ENCODE results near the gene NUP153. TPM values are rescaled to one million over a fixed set of nuclear protein-coding genes. Genes with fewer than 3 reads are reported as not detected.
"Not testable (repeated sequence)": the region's sequence is repeated elsewhere in the genome, so short reads cannot be mapped to it uniquely, and the experiment has no call there.

NUP153 gene
- total and polyA plus RNA-seq, 4 donors: 6.2 to 50.2 (median 21.9) TPM

GRCh38 chr6:17714177-17714576, 7.5 kb upstream of the NUP153 start:
- no peak overlapping the region for H3K4me3 ChIP-seq
- no peak overlapping the region for H3K9ac ChIP-seq (ENCODE audit: insufficient read depth in 1 of 2, low read length in 2 of 2)
- H3K36me3 ChIP-seq (ENCODE audit: control insufficient read depth in 4 of 4, insufficient read depth in 4 of 4, low read length in 4 of 4): no peaks in the 10 kb centered on the region
- no peaks in the 10 kb centered on the region for H3K9me3 ChIP-seq (ENCODE audit: control insufficient read depth in 4 of 4, insufficient read depth in 3 of 4, low read length in 3 of 4)
- H3K4me1 ChIP-seq (ENCODE audit: control insufficient read depth in 5 of 5, insufficient read depth in 5 of 5, low read length in 5 of 5): no peaks in the 10 kb centered on the region
- H3K27me3 ChIP-seq (ENCODE audit: control insufficient read depth in 3 of 3, insufficient read depth in 3 of 3, low read length in 2 of 3): no peaks in the 10 kb centered on the region
- no peak for ATAC-seq (ENCODE audit: insufficient read depth, low FRiP score)
- H3K27ac ChIP-seq (ENCODE audit: low read depth in 1 of 2, low read length in 1 of 2): no peak overlapping the region
- no peak for DNase-seq
- TF ChIP-seq CTCF (IDR thresholded peaks at IDR 0.05; ENCODE audit: control extremely low read depth, extremely low read depth): no peak

- Histone ChIP-seq H3K27ac (ENCODE audit: low read depth in 1 of 2, low read length in 1 of 2) (no peak overlapping the region), H3K36me3 (ENCODE audit: control insufficient read depth in 4 of 4, insufficient read depth in 4 of 4, low read length in 4 of 4) (no peaks in the 10 kb centered on the region), H3K4me3 (no peak overlapping the region), H3K27me3 (ENCODE audit: control insufficient read depth in 3 of 3, insufficient read depth in 3 of 3, low read length in 2 of 3) (no peaks in the 10 kb centered on the region), H3K9me3 (ENCODE audit: control insufficient read depth in 4 of 4, insufficient read depth in 3 of 4, low read length in 3 of 4) (no peaks in the 10 kb centered on the region), H3K4me1 (ENCODE audit: control insufficient read depth in 5 of 5, insufficient read depth in 5 of 5, low read length in 5 of 5) (no peaks in the 10 kb centered on the region), H3K9ac (ENCODE audit: insufficient read depth in 1 of 2, low read length in 2 of 2) (no peak overlapping the region)
- TF ChIP-seq CTCF (IDR thresholded peaks at IDR 0.05; ENCODE audit: control extremely low read depth, extremely low read depth): no peak
- no peak for DNase-seq
- WGBS, 2 donors: 53 to 72% methylated on average over 1 of the region's 1 CpG
- no peak for ATAC-seq (ENCODE audit: insufficient read depth, low FRiP score)
These were observed 5.9 kb upstream of the NUP153 start for GRCh38 chr6:17712576-17712975.

GRCh38 chr6:17710331-17710730, 3.6 kb upstream of the NUP153 start:
- DNase-seq (no peak), ATAC-seq (ENCODE audit: insufficient read depth, low FRiP score) (no peak)
- WGBS, 2 donors: 61 to 72% methylated on average over 3 of the region's 3 CpGs
- H3K9me3 ChIP-seq (ENCODE audit: control insufficient read depth in 4 of 4, insufficient read depth in 3 of 4, low read length in 3 of 4): no peaks in the 10 kb centered on the region
- H3K4me1 ChIP-seq (ENCODE audit: control insufficient read depth in 5 of 5, insufficient read depth in 5 of 5, low read length in 5 of 5): no peaks in the 10 kb centered on the region
- no peaks in the 10 kb centered on the region for H3K27me3 ChIP-seq (ENCODE audit: control insufficient read depth in 3 of 3, insufficient read depth in 3 of 3, low read length in 2 of 3)
- H3K9ac ChIP-seq (ENCODE audit: insufficient read depth in 1 of 2, low read length in 2 of 2): no peak overlapping the region
- H3K36me3 ChIP-seq (ENCODE audit: control insufficient read depth in 4 of 4, insufficient read depth in 4 of 4, low read length in 4 of 4): peaks cover 0 to 8% (median 0%) of the 10 kb centered on the region in 4 donors
- H3K27ac ChIP-seq (ENCODE audit: low read depth in 1 of 2, low read length in 1 of 2): no peak overlapping the region
- no peak overlapping the region for H3K4me3 ChIP-seq
- no peak for TF ChIP-seq CTCF (IDR thresholded peaks at IDR 0.05; ENCODE audit: control extremely low read depth, extremely low read depth)

- H3K27ac ChIP-seq (ENCODE audit: low read depth in 1 of 2, low read length in 1 of 2): no peak overlapping the region
- no peaks in the 10 kb centered on the region for H3K27me3 ChIP-seq (ENCODE audit: control insufficient read depth in 3 of 3, insufficient read depth in 3 of 3, low read length in 2 of 3)
- H3K9ac ChIP-seq (ENCODE audit: insufficient read depth in 1 of 2, low read length in 2 of 2): no peak overlapping the region
- 94 to 99% methylated on average over 2 of the region's 2 CpGs for WGBS, 2 donors
- no peaks in the 10 kb centered on the region for H3K9me3 ChIP-seq (ENCODE audit: control insufficient read depth in 4 of 4, insufficient read depth in 3 of 4, low read length in 3 of 4)
- peaks cover 0 to 4% (median 0%) of the 10 kb centered on the region in 5 donors for H3K4me1 ChIP-seq (ENCODE audit: control insufficient read depth in 5 of 5, insufficient read depth in 5 of 5, low read length in 5 of 5)
- ATAC-seq (ENCODE audit: insufficient read depth, low FRiP score) (no peak), DNase-seq (no peak)
- peaks cover 0 to 8% (median 0%) of the 10 kb centered on the region in 4 donors for H3K36me3 ChIP-seq (ENCODE audit: control insufficient read depth in 4 of 4, insufficient read depth in 4 of 4, low read length in 4 of 4)
- no peak for TF ChIP-seq CTCF (IDR thresholded peaks at IDR 0.05; ENCODE audit: control extremely low read depth, extremely low read depth)
- H3K4me3 ChIP-seq: no peak overlapping the region
These were observed 2.8 kb upstream of the NUP153 start for GRCh38 chr6:17709476-17709875.

GRCh38 chr6:17708035-17708434, 1.3 kb upstream of the NUP153 start:
- not testable (repeated sequence) for H3K9ac ChIP-seq (ENCODE audit: insufficient read depth in 1 of 2, low read length in 2 of 2); H3K4me1 ChIP-seq (ENCODE audit: control insufficient read depth in 5 of 5, insufficient read depth in 5 of 5, low read length in 5 of 5); DNase-seq; ATAC-seq (ENCODE audit: insufficient read depth, low FRiP score); H3K27me3 ChIP-seq (ENCODE audit: control insufficient read depth in 3 of 3, insufficient read depth in 3 of 3, low read length in 2 of 3); H3K9me3 ChIP-seq (ENCODE audit: control insufficient read depth in 4 of 4, insufficient read depth in 3 of 4, low read length in 3 of 4); H3K36me3 ChIP-seq (ENCODE audit: control insufficient read depth in 4 of 4, insufficient read depth in 4 of 4, low read length in 4 of 4); H3K4me3 ChIP-seq; H3K27ac ChIP-seq (ENCODE audit: low read depth in 1 of 2, low read length in 1 of 2)
- WGBS, 2 donors: 88 to 90% methylated on average over 12 of the region's 12 CpGs

All from lung (tissue), 12 donors.